Activated CD8-positive, alpha-beta T cell treated with anti-CD3 and anti-CD28 coated beads for 36 hours (primary cell): ENCODE measurements around the gene RBM38. TPM values are rescaled to one million over a fixed set of nuclear protein-coding genes. Genes with fewer than 3 reads are reported as not detected.

ENCODE experiments used
- ATAC-seq: fragments of 200-7000 bp; cut with Tn5 transposase; one replicate; pipeline ENCODE4 v1.10.0; 2021; ENCODE audit warnings: mild to moderate bottlenecking, moderate library complexity
- CTCF ChIA-PET: fragments of 350-600 bp; sonication (Branson Sonifier 250); formaldehyde crosslinking; loops from one replicate; lab custom pipeline; 2021; ENCODE audit warnings: antibody characterized with exemption; lab: Charles Lee
- POLR2A ChIA-PET: fragments of 350-600 bp; sonication (Branson Sonifier 250); formaldehyde crosslinking; loops from one replicate; lab custom pipeline; 2021; ENCODE audit warnings: antibody characterized with exemption; lab: Charles Lee
- DNase-seq: peaks from one replicate; pipeline ENCODE4 v3.0.0-alpha.2; 2020
- H3K27ac Mint-ChIP-seq: one replicate; pipeline ENCODE4 v1.8.0; 2021; ENCODE audit warnings: mild to moderate bottlenecking, mixed read lengths
- H3K27me3 Mint-ChIP-seq: one replicate; pipeline ENCODE4 v1.8.0; 2021; ENCODE audit warnings: mixed read lengths
- H3K36me3 Mint-ChIP-seq: one replicate; pipeline ENCODE4 v1.8.0; 2021; ENCODE audit warnings: low read depth, mixed read lengths
- H3K4me1 Mint-ChIP-seq: one replicate; pipeline ENCODE4 v1.8.0; 2021; ENCODE audit warnings: low read depth, mixed read lengths
- H3K4me3 Mint-ChIP-seq: one replicate; pipeline ENCODE4 v1.8.0; 2021; ENCODE audit warnings: mild to moderate bottlenecking, moderate library complexity, mixed read lengths
- H3K9me3 Mint-ChIP-seq: one replicate; pipeline ENCODE4 v1.8.0; 2021; ENCODE audit warnings: mixed read lengths
- intact Hi-C: fragments of 100-400 bp; cut with micrococcal nuclease; formaldehyde crosslinking; loops from one replicate; pipeline ENCODE4 v1.10.0; 2022
- total RNA-seq, 2 experiments: library from RNA; stranded (reverse); gene quantifications; one replicate each; pipeline ENCODE4 v1.2.3, GENCODE V29; 2021
- TF ChIP-seq, protein P1 (sequence below): fragments of 200-600 bp; IDR thresholded peaks from one replicate; pipeline ENCODE4 v1.8.0; 2022; ENCODE audit warnings: antibody characterized with exemption, mild to moderate bottlenecking

The RBM38 gene
- total RNA-seq, 2 experiments from 2014 or later: 114 to 116 TPM

DNA sequence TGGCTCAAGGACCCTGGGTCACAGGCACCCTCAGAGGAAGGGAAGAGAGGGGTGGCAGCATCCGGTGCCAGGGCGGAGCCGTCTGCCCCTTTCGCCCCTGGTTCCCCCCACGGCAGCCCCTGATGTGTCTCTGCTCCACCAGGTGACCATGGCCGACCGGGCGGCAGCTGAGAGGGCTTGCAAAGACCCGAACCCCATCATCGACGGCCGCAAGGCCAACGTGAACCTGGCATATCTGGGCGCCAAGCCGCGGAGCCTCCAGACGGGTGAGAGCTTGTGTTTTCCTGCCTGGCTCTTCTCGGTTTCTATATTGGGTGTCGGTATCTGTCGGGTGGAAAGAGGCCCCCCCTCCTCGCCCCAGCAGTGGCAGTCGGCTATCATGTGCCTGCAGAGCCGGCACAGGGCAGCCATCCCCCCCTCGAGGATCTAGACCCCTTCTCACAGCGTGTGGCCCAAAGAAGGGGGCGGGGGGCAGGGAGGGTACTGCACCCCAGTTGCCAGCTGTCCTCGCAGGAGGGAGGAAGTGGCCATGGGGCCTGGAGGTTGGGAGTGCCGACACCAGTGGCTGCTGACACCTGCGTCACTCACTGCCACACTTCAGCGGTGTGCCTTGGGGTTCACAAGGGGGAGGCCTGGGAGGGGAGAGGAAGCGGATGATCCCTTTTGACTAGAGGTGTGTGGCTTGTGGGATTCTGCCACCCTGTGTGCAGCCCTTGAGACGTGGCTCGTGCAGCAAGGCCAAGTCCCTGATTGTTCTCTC, 1.5 kb downstream of the RBM38 start:
- ChIA-PET POLR2A (interaction anchor here (0.6 to 7.0 kb wide), 23 partner anchors 7 to 1020 kb away, joined by 3 to 88 read pairs (median 4); partner anchors contain the start of gene ZBP1), CTCF (interaction anchor here (1.1 to 2.8 kb wide), 6 partner anchors 10 to 103 kb away, joined by 3 to 12 read pairs (median 4); no protein-coding TSS in a partner anchor)
- Mint-ChIP-seq H3K4me3 (peak overlapping the region; percentile 84), H3K27me3 (no peaks in the 10 kb centered on the region), H3K9me3 (no peaks in the 10 kb centered on the region), H3K4me1 (peaks cover 50% of the 10 kb centered on the region), H3K27ac (peak overlapping the region; percentile 93), H3K36me3 (peaks cover 57% of the 10 kb centered on the region)
- DNase-seq (peak; percentile 88), ATAC-seq (peak; percentile 33)
- TF ChIP-seq, protein P1, sequence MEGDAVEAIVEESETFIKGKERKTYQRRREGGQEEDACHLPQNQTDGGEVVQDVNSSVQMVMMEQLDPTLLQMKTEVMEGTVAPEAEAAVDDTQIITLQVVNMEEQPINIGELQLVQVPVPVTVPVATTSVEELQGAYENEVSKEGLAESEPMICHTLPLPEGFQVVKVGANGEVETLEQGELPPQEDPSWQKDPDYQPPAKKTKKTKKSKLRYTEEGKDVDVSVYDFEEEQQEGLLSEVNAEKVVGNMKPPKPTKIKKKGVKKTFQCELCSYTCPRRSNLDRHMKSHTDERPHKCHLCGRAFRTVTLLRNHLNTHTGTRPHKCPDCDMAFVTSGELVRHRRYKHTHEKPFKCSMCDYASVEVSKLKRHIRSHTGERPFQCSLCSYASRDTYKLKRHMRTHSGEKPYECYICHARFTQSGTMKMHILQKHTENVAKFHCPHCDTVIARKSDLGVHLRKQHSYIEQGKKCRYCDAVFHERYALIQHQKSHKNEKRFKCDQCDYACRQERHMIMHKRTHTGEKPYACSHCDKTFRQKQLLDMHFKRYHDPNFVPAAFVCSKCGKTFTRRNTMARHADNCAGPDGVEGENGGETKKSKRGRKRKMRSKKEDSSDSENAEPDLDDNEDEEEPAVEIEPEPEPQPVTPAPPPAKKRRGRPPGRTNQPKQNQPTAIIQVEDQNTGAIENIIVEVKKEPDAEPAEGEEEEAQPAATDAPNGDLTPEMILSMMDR: no peak
- intact Hi-C loops: no loop called here

DNA sequence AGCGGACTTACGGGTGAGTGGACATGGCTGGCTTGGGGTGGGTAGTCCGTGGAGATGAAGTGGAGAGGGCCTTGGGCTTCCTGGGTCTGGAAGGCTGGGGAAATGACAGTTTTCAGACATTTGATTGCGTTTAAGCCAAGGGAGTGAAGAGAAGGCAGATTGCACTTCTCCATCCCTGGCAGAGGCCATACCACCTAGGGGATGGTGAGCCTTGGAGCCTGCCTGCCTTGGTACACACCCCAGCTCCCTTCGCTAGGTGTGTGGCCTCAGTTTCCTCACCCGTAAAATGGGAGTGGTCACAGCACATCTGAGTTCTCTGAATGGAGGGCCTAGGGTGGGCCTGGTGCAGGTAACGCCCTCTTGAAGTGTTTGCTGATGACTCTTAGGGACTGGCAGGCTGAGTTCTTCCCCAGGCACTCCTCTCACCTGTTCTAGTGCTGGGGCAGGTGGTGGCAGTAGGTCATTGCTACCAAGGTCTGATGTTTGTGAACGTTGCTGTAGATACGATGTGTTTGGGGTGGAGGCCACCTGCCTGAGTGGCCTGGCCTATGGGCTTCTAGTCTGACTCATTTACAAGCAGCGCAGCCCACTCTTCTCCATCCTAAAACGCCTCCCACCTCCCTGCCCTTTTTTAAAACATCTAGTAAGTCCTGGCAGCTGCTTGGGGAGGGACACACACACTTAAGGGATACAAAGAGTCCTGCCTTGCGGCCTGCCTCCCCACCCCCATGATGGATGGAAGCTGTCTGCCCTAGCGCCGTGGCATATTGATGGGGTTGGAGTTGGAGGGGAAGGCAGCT, 2.3 kb downstream of the RBM38 start:
- H3K9me3 Mint-ChIP-seq: no peaks in the 10 kb centered on the region
- DNase-seq (peak; percentile 27), ATAC-seq (no peak)
- intact Hi-C loops: no loop called here
- H3K27ac Mint-ChIP-seq: peak overlapping the region; percentile 93
- peaks cover 63% of the 10 kb centered on the region for H3K36me3 Mint-ChIP-seq
- peaks cover 56% of the 10 kb centered on the region for H3K4me1 Mint-ChIP-seq
- TF ChIP-seq, protein P1: no peak
- ChIA-PET CTCF (interaction anchor here (1.3 to 2.8 kb wide), 3 partner anchors 12 to 102 kb away, joined by 5 to 12 read pairs (median 5); no protein-coding TSS in a partner anchor), POLR2A (interaction anchor here (0.7 to 7.0 kb wide), 8 partner anchors 6 to 226 kb away, joined by 3 to 88 read pairs (median 3); partner anchors contain the start of gene ZBP1)
- H3K4me3 Mint-ChIP-seq: peak overlapping the region; percentile 84
- H3K27me3 Mint-ChIP-seq: no peaks in the 10 kb centered on the region

DNA sequence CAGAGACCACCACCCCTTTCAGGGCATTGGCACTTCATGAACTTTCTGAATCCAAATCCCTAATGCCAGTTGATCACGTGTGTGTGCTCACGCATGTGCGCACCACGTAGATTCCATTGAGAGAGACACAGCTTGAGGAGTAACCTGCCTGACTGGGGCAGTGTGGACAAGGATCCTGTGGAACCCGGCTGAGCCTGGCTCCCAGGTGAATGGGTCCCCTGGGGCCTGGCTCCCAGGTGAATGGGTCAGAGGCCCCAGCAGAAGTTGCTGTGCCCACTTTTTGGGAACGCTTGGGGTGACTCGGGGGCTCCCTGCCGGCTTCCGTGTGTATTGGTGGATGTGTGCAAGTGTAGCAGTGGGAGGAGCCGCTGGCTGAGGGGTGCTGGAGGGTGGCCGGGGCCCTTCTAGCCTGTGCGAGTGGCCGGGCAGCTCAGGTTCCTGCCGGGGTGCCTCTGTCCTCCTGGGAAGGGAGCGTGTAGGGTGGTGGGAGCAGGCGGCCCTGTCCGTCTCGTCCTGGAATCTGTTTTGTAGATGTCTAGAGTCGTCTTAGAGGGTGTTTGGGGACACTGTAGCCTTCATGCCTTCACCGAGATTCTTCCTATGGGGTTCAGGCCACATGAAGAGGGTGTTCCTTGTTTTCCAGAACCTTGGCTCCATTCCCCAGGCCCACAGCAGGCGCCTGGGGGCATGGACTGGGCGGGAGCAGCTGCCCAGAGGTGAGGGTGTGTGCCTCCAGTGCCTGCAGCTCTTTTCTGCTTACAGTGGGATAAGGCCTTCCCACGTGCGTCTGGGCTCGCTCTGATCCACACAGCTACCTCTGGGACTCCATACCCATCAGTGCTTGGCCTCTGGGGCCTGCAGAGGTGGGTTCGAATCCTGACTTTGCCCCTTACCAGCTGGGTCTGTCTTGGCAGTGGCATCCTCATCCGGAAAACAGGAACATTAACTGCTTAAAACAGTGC, 3.2 kb downstream of the RBM38 start:
- H3K9me3 Mint-ChIP-seq: no peaks in the 10 kb centered on the region
- H3K36me3 Mint-ChIP-seq: peaks cover 72% of the 10 kb centered on the region
- ATAC-seq (no peak), DNase-seq (no peak)
- POLR2A ChIA-PET: interaction anchor here (0.7 to 1.0 kb wide), 3 partner anchors 12 to 32 kb away, joined by 3 read pairs; no protein-coding TSS in a partner anchor
- intact Hi-C loops: loop anchor here (5.0 kb wide), 1 partner anchor 38 kb away; no protein-coding TSS in a partner anchor
- H3K27me3 Mint-ChIP-seq: no peaks in the 10 kb centered on the region
- peaks cover 62% of the 10 kb centered on the region for H3K4me1 Mint-ChIP-seq
- CTCF ChIA-PET: interaction anchor here (1.3 to 1.6 kb wide), 2 partner anchors 13 to 101 kb away, joined by 5 read pairs; no protein-coding TSS in a partner anchor
- H3K4me3 Mint-ChIP-seq: peak overlapping the region; percentile 84
- TF ChIP-seq, protein P1: no peak
- peak overlapping the region; percentile 93 for H3K27ac Mint-ChIP-seq

DNA sequence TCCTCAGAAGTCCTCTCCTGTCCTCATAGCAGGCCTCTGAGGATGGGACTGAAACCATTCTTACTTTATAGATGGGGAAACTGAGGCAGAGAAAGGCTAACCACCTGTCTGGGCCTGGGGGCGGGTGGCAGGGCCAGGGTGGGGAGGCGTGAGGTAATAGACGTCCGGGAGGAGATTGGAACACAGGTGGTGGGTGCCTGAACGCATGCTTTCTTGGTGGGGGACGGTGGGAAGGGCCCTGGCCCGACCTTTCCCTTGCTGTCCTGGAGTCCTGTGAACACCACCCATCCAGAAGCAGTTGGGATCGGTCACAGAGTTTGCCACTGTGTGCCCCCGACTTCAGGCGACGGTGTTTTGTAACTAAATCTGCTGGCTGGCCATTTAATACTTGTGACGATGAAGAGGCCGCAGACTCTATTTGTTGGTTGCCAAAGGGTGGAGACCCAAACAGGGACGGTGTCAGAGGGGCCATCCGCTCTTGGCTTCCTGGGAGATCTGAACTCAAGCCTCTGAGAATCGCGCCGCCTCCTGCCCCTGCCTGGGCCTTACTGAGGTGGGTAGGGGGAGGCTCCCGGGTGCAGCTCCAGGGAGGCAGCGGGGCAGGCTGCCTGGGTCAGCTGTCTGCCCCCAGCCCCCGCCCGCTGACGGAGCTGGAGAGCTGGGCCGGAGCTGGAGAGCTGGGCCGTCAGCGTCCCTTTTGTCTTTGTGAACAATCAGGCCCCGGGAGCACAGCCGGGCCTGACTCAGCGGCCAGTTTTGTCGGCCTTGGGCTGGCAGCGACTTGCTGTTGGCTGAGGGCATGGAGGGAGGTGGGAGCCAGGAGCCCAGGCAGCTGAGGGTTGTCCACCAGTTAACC, 4.1 kb downstream of the RBM38 start:
- DNase-seq: no peak
- intact Hi-C loops: loop anchor here (5.0 kb wide), 1 partner anchor 37 kb away; no protein-coding TSS in a partner anchor
- POLR2A ChIA-PET: no interaction called here
- H3K4me1 Mint-ChIP-seq: peaks cover 67% of the 10 kb centered on the region
- no peak for ATAC-seq
- CTCF ChIA-PET: interaction anchor here (1.6 kb wide), 1 partner anchor 14 kb away, joined by 5 read pairs; no protein-coding TSS in a partner anchor
- peak overlapping the region; percentile 99 for H3K27ac Mint-ChIP-seq
- H3K4me3 Mint-ChIP-seq: peak overlapping the region; percentile 84
- peaks cover 79% of the 10 kb centered on the region for H3K36me3 Mint-ChIP-seq
- TF ChIP-seq, protein P1: no peak
- no peaks in the 10 kb centered on the region for H3K27me3 Mint-ChIP-seq
- no peaks in the 10 kb centered on the region for H3K9me3 Mint-ChIP-seq
